Stimulated activated CD8-positive, alpha-beta memory T cell treated with anti-CD3 and anti-CD28 coated beads, Interleukin-12 subunit alpha, Interleukin-12 subunit beta, amount 100 ng/mL, for 4 hours (primary cell): ENCODE measurements around the gene IL16.

Experiments
- DNase-seq: peaks from one replicate; pipeline ENCODE4 v3.0.0-alpha.2; 2020; ENCODE audit warnings: low read depth

Gene IL16

GRCh38 chr15:81295486-81296121, 98.9 kb downstream of the IL16 start:
- DNase-seq = no peak

DNA sequence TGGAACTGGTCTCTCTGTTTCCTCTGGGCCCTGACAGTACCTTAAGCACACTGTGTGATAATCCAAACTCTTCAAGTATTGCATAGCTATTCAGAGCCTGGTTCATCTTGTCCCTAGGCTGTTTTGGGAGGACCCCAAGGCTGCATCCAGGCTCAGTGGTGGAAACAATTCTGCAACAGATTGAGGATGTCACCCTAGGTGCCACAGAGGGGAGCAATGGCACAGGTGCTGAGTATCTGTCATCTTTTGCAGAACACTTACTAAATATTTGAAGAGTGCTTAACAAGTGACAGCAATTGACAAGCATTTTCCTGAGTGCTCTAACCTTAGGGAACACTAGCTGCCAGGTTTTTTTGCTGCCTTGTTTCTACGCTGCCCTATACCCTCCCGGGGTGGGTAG, 99.5 kb downstream of the IL16 start:
- no peak for DNase-seq

DNA sequence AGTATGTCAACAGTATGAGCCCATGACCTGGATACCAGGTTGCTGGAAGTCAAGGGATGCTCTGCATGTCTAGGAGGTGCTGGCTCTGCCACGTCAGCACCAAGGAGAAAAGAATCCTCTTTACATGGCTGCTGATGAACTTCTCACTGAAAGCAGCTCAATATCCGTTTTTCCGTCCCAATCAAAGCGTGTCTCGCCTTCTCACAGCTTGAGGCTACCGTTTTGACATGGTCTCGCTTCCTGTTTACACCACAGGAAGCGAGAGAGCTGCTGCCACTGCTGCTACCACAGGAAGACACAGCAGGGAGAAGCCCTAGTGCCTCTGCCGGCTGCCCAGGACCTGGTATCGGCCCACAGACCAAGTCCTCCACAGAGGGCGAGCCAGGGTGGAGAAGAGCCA, 100.0 kb downstream of the IL16 start:
- peak; percentile 47 for DNase-seq

DNA sequence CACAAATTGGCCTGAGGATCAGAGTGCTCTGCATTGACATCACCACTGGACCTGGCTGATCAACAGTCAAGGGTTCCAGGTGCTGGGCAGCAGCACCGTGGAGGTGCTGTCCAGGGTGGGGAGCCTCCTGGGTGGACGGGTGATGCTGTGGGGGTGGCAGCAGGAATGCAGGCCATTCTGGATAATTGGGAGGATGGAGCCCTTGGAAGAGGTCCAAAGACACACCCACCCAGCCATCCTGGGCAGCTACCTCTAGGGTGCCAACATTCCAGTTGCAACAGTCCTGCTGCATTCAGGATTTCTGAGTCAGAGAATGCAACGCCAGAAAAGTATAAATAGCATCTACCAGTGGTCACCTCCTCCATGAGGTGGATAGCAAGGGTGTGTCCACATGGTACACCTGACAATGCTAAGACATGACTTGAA, 100.5 kb downstream of the IL16 start:
- DNase-seq = no peak

DNA sequence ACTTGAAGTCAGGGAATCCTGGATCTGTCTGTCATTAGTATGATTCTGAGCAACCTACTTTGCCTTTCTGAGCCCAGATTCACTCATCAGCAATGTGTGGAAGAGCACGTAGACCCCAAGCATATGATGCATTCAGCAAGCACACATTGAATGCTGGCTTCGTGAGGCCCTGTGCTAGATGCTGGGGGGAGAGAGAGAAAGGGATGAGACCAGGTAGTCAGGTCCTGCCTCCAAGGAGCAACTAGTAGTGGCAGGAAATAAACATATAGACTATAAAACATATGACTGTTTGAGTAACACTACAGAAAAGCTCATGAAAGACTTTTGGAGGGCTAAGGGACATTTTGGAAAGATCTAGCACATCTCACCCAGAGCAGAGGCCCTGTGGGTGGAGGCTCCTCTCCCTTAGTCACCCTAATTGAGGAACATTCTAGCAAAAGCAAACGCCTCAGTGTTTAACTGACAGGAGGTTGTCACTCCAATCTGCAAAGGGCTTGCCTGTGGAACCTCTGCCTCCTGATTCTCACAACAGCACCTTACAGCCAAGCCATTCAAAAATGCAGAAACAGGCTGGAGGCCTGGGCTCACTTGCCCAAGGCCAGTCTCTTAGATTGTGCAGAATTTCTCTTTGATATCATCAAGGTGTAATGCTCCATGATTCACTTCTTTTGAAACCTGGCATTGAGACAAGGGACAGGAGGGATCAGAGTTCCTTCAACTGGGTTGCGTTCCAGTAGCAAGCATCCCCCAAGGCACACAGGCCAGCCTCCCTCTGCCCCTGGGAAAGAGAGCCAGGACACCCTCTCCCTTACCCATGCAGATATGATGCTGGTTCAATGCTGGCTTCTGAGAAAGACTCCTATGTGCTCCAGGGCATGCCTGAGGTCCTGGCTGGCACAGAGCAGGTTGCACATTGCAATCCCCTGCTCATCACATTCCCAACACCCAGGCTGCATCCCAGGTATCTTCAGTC, 101.2 kb downstream of the IL16 start:
- no peak for DNase-seq

DNA sequence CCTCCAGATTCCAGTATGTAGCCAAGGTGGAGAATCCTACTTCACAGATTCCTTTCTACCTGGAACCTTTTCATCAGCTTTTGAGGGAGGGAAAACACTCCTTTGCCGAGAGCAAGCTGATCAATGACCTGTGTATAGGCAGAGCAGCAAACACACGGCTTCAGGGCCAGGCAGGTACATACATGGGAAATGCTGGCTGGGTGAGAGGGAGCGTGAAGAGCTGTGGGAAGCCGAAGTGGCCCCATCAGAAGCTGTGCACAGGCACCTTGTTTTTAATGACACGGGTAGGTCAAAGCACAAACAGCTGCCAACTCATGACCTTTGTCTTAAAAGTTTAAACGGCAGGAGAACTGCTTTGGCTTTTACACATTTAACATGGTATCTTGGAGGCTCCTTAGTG, 101.9 kb downstream of the IL16 start:
- DNase-seq = no peak

DNA sequence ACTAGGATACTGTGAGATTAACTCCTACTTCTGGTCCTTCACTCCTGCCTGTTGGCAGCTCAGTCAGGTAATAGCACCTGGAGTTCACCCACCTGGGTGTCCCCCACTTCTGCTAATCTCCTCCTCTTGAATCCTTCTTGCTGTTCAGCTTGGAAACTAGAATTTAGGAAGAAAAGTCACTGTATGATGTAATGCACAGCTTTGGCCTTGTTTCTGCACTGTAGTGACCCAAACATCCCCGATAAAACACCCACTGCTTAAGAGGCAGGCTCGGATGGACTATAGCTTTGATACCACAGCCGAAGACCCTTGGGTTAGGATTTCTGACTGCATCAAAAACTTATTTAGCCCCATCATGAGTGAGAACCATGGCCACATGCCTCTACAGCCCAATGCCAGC, 102.5 kb downstream of the IL16 start:
- no peak for DNase-seq

DNA sequence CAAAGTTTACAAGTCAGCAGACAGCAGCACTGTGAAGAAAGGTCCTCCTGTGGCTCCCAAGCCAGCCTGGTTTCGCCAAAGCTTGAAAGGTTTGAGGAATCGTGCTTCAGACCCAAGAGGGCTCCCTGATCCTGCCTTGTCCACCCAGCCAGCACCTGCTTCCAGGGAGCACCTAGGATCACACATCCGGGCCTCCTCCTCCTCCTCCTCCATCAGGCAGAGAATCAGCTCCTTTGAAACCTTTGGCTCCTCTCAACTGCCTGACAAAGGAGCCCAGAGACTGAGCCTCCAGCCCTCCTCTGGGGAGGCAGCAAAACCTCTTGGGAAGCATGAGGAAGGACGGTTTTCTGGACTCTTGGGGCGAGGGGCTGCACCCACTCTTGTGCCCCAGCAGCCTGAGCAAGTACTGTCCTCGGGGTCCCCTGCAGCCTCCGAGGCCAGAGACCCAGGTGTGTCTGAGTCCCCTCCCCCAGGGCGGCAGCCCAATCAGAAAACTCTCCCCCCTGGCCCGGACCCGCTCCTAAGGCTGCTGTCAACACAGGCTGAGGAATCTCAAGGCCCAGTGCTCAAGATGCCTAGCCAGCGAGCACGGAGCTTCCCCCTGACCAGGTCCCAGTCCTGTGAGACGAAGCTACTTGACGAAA, 103.1 kb downstream of the IL16 start:
- DNase-seq = no peak

DNA sequence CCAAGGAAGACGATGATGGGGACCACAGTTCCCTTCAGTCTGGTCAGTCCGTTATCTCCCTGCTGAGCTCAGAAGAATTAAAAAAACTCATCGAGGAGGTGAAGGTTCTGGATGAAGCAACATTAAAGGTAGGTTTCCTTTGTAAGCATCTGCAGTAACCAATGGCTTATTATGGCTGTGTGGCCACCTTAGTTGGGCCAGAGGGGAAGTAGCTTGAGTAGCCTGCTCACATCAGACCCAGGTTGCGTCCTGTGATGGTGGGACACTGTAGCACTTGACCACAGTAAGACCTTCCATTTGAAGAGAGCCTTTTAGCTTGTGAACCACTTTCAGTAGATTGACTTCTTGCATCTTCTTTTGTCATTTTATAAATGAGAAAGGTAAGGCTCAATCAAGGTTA, 104.7 kb downstream of the IL16 start:
- no peak for DNase-seq

DNA sequence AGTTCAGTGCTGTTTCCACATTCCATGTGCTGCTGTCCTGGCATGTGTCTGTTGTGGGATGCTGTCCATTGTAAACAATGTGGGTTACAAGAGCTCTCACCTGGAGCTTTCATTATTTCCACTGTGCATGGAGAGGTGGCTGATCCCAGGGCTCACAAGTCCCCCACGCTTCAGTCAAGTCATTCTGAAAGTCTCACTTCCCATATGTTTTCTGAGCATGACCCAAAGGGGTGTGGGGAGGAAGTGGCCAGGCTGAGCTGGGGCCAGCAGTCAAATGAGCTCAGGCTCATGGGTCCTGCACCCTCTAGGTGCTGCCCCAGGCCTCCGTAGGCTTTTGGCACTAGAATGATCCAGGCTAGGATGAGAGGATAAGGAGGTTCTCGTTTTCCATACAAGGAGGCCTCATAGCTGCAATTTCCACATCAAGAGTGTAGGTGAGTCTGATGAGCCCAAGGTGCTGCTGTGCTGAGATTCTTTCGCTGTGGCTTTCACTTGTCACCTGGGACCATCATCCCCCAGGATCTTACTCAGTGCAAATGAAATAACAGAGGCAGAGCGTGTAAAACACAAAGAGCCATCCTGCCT, 105.2 kb downstream of the IL16 start:
- DNase-seq = no peak

DNA sequence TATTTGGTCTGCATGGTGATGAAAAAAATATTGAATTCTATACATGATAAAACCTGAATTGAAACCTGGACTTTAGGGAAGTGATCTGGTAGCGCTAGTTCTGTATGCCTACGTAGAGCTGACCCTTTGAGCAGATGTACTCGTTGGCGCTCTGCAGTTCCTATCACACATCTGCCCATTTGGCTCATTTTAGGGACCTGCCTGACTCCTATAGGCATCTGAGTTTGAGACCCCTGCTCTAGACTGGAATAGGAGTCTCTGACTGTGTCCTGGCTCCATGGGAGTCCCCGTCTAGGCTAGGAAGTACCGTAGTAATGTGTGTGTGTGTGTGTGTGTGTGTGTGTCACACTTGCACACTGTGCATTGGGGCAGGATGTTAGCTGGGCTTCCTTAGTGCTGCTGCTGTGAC, 106.0 kb downstream of the IL16 start:
- DNase-seq = no peak

DNA sequence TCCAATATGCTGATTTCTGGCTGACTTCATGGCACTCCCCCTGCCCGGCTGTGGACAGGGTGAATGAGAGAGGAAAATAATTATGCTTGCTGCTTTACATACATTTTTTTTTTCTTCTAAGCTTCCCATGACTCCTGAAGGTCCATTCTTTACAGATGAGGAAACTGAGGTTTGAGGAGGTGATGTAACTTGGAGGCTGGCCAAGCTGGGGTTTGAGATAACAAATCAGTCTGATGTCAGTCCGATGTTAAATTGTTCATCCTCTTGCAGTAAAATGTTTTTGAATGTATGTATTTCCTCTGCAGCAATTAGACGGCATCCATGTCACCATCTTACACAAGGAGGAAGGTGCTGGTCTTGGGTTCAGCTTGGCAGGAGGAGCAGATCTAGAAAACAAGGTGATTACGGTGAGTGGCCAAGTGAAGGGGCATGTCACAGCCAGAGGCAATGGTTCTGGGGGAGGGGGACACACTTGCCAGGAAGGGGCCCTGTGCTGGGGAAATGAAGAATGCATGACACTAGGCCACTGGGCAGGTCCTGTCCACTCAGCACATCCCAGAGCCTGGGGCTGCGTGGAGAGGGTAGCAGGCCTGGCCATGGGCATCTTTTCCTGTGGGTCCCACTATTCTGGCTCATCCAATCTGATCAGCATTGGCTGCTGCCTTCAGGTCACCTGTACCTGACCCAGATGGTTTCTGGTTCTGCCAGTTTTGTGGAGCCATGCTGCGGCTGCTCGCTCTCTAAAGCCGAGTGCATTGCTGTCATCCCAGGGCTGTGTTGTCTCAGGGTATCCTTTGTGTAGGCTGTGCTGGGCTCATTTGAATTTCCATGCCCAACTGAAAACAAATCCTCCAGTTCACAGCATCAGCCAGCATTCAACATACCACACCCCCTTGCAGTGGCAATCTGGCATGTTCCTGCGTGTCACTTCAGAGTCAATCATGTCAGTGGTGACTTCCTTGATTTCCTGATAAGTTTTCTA, 106.9 kb downstream of the IL16 start:
- DNase-seq = no peak

DNA sequence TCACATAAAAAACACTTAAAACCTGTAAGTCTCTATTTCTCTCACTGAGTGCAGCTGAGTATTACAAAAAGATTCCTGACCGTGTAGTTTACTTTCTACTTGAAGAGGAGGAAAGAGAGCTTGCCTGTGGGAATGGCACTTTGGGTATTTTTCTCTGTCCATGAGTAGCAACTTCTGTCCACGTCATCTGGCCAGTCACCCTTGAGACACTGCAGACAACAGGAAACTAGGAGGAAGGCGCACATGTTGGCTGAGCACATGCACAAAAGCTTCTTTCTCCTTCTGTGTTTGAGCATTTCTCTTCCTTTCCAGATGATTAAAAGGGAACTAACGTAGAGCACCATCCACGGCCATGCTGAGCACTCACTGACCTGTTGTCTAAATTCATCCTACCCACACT, 107.5 kb downstream of the IL16 start:
- DNase-seq = no peak

GRCh38 chr15:81308260-81308659, 111.6 kb downstream of the IL16 start:
- DNase-seq = no peak

GRCh38 chr15:81309647-81310450, 113.2 kb downstream of the IL16 start:
- no peak for DNase-seq

GRCh38 chr15:81310480-81310879, 113.8 kb downstream of the IL16 start:
- DNase-seq = no peak

DNA sequence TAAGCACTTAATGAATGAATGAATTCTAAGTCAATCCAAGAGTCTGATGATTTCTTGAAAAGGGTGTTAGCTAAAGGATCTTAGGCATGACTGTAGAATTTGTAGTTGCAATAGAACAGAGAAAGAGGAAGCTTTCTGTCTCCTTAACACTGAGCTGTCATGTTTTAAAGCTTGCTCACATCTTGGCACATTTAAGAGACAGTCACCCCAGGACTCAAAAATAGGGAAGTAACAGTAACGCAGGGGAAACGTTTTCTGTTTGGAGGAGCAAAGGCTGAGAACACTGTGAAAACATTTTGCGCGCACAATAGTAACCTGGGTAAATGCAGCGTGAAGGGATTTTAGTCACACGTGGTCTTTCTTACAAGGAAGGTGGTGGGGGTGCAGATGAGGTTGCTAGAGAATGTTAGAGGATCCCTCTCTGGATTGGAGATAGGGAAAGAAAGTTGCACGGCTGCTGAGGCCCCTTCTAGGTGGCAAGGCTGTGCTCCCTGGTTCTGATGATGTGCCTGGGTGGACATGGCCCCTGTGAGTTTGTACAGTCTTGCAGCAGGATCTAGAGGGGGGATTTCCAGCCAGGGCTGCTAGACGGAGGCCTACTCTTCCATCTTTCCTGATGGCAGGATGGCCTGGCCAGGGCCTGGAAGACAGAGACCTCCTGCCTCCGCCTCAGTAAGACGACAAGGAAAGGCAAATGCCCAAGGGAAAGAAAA, 115.2 kb downstream of the IL16 start:
- DNase-seq = no peak

DNA sequence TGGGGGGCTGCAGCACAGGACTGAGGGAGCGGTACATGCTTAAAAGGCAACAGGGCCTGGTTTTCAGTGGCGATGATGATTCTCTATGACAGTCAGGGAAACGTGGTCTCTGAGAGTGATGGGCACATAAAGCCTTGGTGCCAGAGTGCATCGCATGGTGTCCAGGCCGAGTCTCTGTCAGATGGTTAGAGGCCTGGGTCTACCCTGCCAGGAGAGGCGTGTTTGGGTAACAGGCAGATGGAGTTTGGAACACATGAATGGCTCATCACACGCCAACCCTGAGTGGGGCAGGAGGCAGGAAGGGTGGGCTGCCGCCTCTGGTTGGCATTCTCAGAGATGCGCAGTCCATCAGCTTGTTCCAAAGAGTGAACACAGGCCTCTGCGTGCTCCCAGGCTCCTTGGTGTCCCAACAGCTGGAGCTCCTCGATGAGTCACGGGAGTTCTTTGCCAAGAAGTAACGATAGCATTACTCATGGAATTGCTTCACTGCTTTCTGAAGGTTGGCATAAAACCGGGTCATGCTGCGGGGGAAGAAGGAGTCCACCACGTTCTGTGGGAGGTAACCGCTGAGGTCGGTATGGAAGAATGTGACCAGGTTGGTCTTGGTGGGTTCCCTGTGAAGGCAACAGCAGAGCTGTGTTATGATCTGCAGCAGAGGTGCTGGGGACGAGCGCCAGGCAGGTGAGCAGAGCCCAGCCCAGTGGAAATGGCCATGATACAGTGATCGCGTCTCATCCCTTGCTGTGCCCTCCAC, 116.3 kb downstream of the IL16 start:
- DNase-seq = no peak

DNA sequence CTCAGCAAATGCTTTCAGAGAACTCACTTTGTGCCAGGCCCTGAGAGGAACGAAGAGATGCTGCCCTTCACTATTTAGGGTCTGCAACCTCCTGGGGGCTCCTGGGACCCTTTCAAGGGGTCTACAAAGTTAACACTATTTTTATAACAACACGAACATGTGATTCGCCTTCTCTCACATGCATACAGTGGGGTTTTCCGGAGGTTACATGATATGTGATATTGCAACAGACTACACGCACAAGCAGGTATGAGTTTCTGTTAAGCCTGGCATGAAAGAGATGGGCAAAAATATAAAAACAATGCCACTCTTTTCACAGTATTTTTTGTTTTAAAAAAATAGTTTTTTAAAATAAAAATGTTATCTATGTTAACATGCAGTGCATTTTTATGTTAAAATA, 117.0 kb downstream of the IL16 start:
- DNase-seq = no peak
